CD14-positive monocyte (primary cell): Measurements from ENCODE around the gene FAM169A. TPM values are rescaled to one million over a fixed set of nuclear protein-coding genes. Genes with fewer than 3 reads are reported as not detected.

Experiments used
- DNase-seq, 3 donors: peaks; one replicate each; pipeline ENCODE4 v3.0.0-alpha.2; 2011 to 2022
- H2AFZ ChIP-seq: 2 replicates; pipeline ENCODE4 v1.6.0; 2012; ENCODE audit warnings: mild to moderate bottlenecking, low read depth, low read length, inconsistent platforms; ENCODE audit not compliant: insufficient read depth, poor library complexity, severe bottlenecking
- H3K27ac ChIP-seq, 2 donors: 1 replicate in 1 of 2; 2 replicates in 1 of 2; pipeline ENCODE4 v1.5.1; 2012 to 2013; ENCODE audit warnings: low read length in 2 of 2, control low read depth in 1 of 2, inconsistent platforms in 1 of 2, low read depth in 1 of 2, mild to moderate bottlenecking in 1 of 2
- H3K27me3 ChIP-seq, 2 donors: one replicate each; pipeline versions ENCODE4 v1.6.0 to v1.6.1; 2011 to 2013; ENCODE audit warnings: low read length in 2 of 2; ENCODE audit not compliant: control insufficient read depth in 2 of 2, insufficient read depth in 2 of 2
- H3K36me3 ChIP-seq, 2 donors: replicated peaks in 1 of 2; 1 replicate in 1 of 2; 2 replicates in 1 of 2; pipeline versions ENCODE4 v1.5.1 to v1.6.1; 2012 to 2013; ENCODE audit warnings: low read length in 2 of 2, control low read depth in 1 of 2, inconsistent platforms in 1 of 2, mild to moderate bottlenecking in 1 of 2; ENCODE audit not compliant: insufficient read depth in 2 of 2, control insufficient read depth in 1 of 2
- H3K4me1 ChIP-seq, 2 donors: 1 replicate in 1 of 2; 2 replicates in 1 of 2; pipeline versions ENCODE4 v1.5.1 to v1.6.1; 2012 to 2013; ENCODE audit warnings: low read length in 2 of 2, control low read depth in 1 of 2, inconsistent platforms in 1 of 2, mild to moderate bottlenecking in 1 of 2, moderate library complexity in 1 of 2; ENCODE audit not compliant: insufficient read depth in 2 of 2, control insufficient read depth in 1 of 2
- H3K4me2 ChIP-seq: replicated peaks from 2 replicates; pipeline ENCODE3; 2012; ENCODE audit warnings: low read length, moderate library complexity, mild to moderate bottlenecking; ENCODE audit not compliant: poor library complexity, severe bottlenecking; ENCODE audit errors: extremely low read depth
- H3K4me3 ChIP-seq, 3 experiments: fragments of 200-600 bp in 1 of 3; sonication (generic) in 1 of 3; replicated peaks in 1 of 3; 1 replicate in 2 of 3; 2 replicates in 1 of 3; pipeline ENCODE4 v1.5.1; 2011 to 2013; ENCODE audit warnings: low read length in 3 of 3, mild to moderate bottlenecking in 3 of 3, control low read depth in 2 of 3, low read depth in 2 of 3, inconsistent platforms in 1 of 3, moderate library complexity in 1 of 3
- H3K79me2 ChIP-seq: 2 replicates; pipeline ENCODE4 v1.6.0; 2012; ENCODE audit warnings: mild to moderate bottlenecking, control low read depth, inconsistent platforms, low read length, moderate library complexity; ENCODE audit not compliant: insufficient read depth
- H3K9ac ChIP-seq: 2 replicates; pipeline ENCODE4 v1.6.0; 2017; ENCODE audit warnings: low read length, mild to moderate bottlenecking; ENCODE audit not compliant: insufficient read depth, poor library complexity, severe bottlenecking
- H3K9me3 ChIP-seq, 2 donors: replicated peaks in 1 of 2; 1 replicate in 1 of 2; 2 replicates in 1 of 2; pipeline versions ENCODE4 v1.5.1 to v1.6.1; 2012 to 2013; ENCODE audit warnings: low read length in 2 of 2, control low read depth in 1 of 2; ENCODE audit not compliant: control insufficient read depth in 1 of 2, insufficient read depth in 1 of 2
- H4K20me1 ChIP-seq: 2 replicates; pipeline ENCODE4 v1.6.0; 2012; ENCODE audit warnings: mild to moderate bottlenecking, low read length, control low read depth, moderate library complexity; ENCODE audit not compliant: insufficient read depth
- H3K27ac Mint-ChIP-seq, 7 donors: one replicate each; pipeline ENCODE4 v1.8.0; 2020; ENCODE audit warnings: mild to moderate bottlenecking in 7 of 7, mixed read lengths in 7 of 7, moderate library complexity in 6 of 7, inconsistent platforms in 2 of 7
- H3K27me3 Mint-ChIP-seq, 3 donors: one replicate each; pipeline ENCODE4 v1.8.0; 2021 to 2022; ENCODE audit warnings: low read depth in 3 of 3, mild to moderate bottlenecking in 3 of 3, mixed read lengths in 3 of 3, moderate library complexity in 3 of 3, inconsistent platforms in 1 of 3
- H3K36me3 Mint-ChIP-seq, 2 donors: one replicate each; pipeline ENCODE4 v1.8.0; 2020; ENCODE audit warnings: mixed read lengths in 2 of 2, inconsistent platforms in 1 of 2, mild to moderate bottlenecking in 1 of 2
- H3K4me1 Mint-ChIP-seq: one replicate; pipeline ENCODE4 v1.8.0; 2020; ENCODE audit warnings: mild to moderate bottlenecking, mixed read lengths
- H3K4me3 Mint-ChIP-seq, 2 donors: one replicate each; pipeline ENCODE4 v1.8.0; 2020; ENCODE audit warnings: mild to moderate bottlenecking in 2 of 2, mixed read lengths in 2 of 2, moderate library complexity in 1 of 2
- H3K9me3 Mint-ChIP-seq, 7 donors: one replicate each; pipeline ENCODE4 v1.8.0; 2020 to 2022; ENCODE audit warnings: mixed read lengths in 7 of 7, mild to moderate bottlenecking in 6 of 7, moderate library complexity in 6 of 7, inconsistent platforms in 2 of 7
- CTCF ChIP-seq: fragments of 200-600 bp; IDR thresholded peaks from one replicate; pipeline ENCODE4 v1.8.0; 2022; ENCODE audit warnings: antibody characterized with exemption, mild to moderate bottlenecking
- WGBS: methylation state at CpG from one replicate; pipeline ENCODE4 v1.1.5; 2013; ENCODE audit warnings: missing lambda C conversion rate; ENCODE audit not compliant: insufficient coverage; 5-methylcytosine and 5-hydroxymethylcytosine counted together
- intact Hi-C, 2 donors: fragments of 100-400 bp; cut with micrococcal nuclease; formaldehyde crosslinking; loops; one replicate each; pipeline versions ENCODE4 v1.15.0 to v1.15.1; 2023
- polyA plus RNA-seq, 3 donors: library from polyadenylated mRNA; depleted of rRNA in 1 of 3; unstranded in 2 of 3; stranded (reverse) in 1 of 3; fragments of 300-500 nt in 2 of 3; fragments of >200 nt in 1 of 3; fragmentation: Illumina TruSeq in 2 of 3; gene quantifications; 1 replicate in 2 of 3; 2 replicates in 1 of 3; pipeline ENCODE4 v1.2.3, GENCODE V29; 2012 to 2021

Gene FAM169A
- polyA plus RNA-seq, 3 donors: not detected

GRCh38 chr5:74892921-74893320 lies 26.7 kb upstream of the FAM169A start:
- Histone ChIP-seq H2AFZ (no peak overlapping the region), H3K27ac (no peak overlapping the region), H3K27me3 (no peaks in the 10 kb centered on the region), H3K4me2 (no peak overlapping the region), H3K79me2 (no peaks in the 10 kb centered on the region), H4K20me1 (no peaks in the 10 kb centered on the region), H3K4me1 (no peaks in the 10 kb centered on the region), H3K9ac (no peak overlapping the region), H3K36me3 (no peaks in the 10 kb centered on the region), H3K4me3 (no peak overlapping the region), H3K9me3 (no peaks in the 10 kb centered on the region)
- Mint-ChIP-seq H3K9me3 (peaks cover 5 to 16% (median 7%) of the 10 kb centered on the region in 7 donors), H3K4me1 (peaks cover 4% of the 10 kb centered on the region), H3K27me3 (peaks cover 0 to 8% (median 2%) of the 10 kb centered on the region in 3 donors), H3K4me3 (no peak overlapping the region), H3K27ac (no peak overlapping the region), H3K36me3 (no peaks in the 10 kb centered on the region)
- DNase-seq: no peak
- WGBS: 71% methylated on average over 1 of the region's 2 CpGs
- intact Hi-C loops: no loop called here
- TF ChIP-seq CTCF: no peak

- H3K4me1 Mint-ChIP-seq: peaks cover 6% of the 10 kb centered on the region
- Histone ChIP-seq H3K27me3 (no peaks in the 10 kb centered on the region), H4K20me1 (no peaks in the 10 kb centered on the region), H3K79me2 (no peaks in the 10 kb centered on the region), H3K4me3 (no peak overlapping the region), H3K36me3 (no peaks in the 10 kb centered on the region), H3K4me2 (no peak overlapping the region), H2AFZ (no peak overlapping the region), H3K4me1 (no peaks in the 10 kb centered on the region), H3K9me3 (no peaks in the 10 kb centered on the region), H3K27ac (no peak overlapping the region), H3K9ac (no peak overlapping the region)
- peaks cover 0 to 10% (median 0%) of the 10 kb centered on the region in 3 donors for H3K27me3 Mint-ChIP-seq
- TF ChIP-seq CTCF: no peak
- H3K36me3 Mint-ChIP-seq: no peaks in the 10 kb centered on the region
- no peak overlapping the region for H3K4me3 Mint-ChIP-seq
- no peak overlapping the region for H3K27ac Mint-ChIP-seq
- WGBS: no CpG with 5 or more reads among the region's 2 CpGs
- H3K9me3 Mint-ChIP-seq: peaks cover 0 to 11% (median 4%) of the 10 kb centered on the region in 7 donors
- no peak for DNase-seq
- intact Hi-C loops: no loop called here
These were observed 23.4 kb upstream of the FAM169A start for GRCh38 chr5:74889523-74890105.
